RWPE2 (cell line): ENCODE results near the gene HLTF.

ENCODE experiments used
- ATAC-seq: fragments of 200-7000 bp; cut with Tn5 transposase; 3 replicates; pipeline ENCODE4 v1.9.1; 2021; ENCODE audit warnings: low read depth
- DNase-seq: peaks from one replicate; pipeline ENCODE4 v3.0.0-alpha.2; 2020; ENCODE audit warnings: low spot score
- H3K27ac ChIP-seq: fragments of 450-650 bp; 2 replicates; pipeline ENCODE4 v1.5.1; 2017; ENCODE audit warnings: mild to moderate bottlenecking; ENCODE audit not compliant: poor library complexity, severe bottlenecking
- H3K27me3 ChIP-seq: fragments of 250-450 bp; sonication (Bioruptor Pico); 2 replicates; pipeline ENCODE4 v1.5.1; 2021; ENCODE audit warnings: mild to moderate bottlenecking, moderate library complexity; ENCODE audit not compliant: insufficient read depth, poor library complexity, severe bottlenecking
- H3K36me3 ChIP-seq: fragments of 250-450 bp; sonication (Bioruptor Pico); 2 replicates; pipeline ENCODE4 v1.5.1; 2020; ENCODE audit warnings: low read depth, mild to moderate bottlenecking, moderate library complexity
- H3K4me1 ChIP-seq: fragments of 250-450 bp; sonication (Bioruptor Pico); 2 replicates; pipeline ENCODE4 v1.5.1; 2021; ENCODE audit warnings: mild to moderate bottlenecking, moderate library complexity; ENCODE audit not compliant: insufficient read depth, poor library complexity, severe bottlenecking
- H3K4me3 ChIP-seq: fragments of 250-450 bp; sonication (Bioruptor Pico); 2 replicates; pipeline ENCODE4 v1.5.1; 2021; ENCODE audit warnings: mild to moderate bottlenecking, moderate library complexity; ENCODE audit not compliant: severe bottlenecking
- H3K9me3 ChIP-seq: fragments of 250-450 bp; sonication (Bioruptor Pico); 2 replicates; pipeline ENCODE4 v1.5.1; 2021; ENCODE audit warnings: mild to moderate bottlenecking, moderate library complexity; ENCODE audit not compliant: severe bottlenecking
- TF ChIP-seq, protein P1 (sequence below): fragments of 450-650 bp; IDR thresholded peaks from one replicate; pipeline ENCODE4 v1.5.1; 2017; ENCODE audit warnings: mild to moderate bottlenecking, moderate library complexity; ENCODE audit not compliant: poor library complexity, severe bottlenecking

The HLTF gene

GRCh38 chr3:149080011-149080698 is 6.2 kb downstream of the HLTF start:
- no peak overlapping the region for H3K27ac ChIP-seq
- no peak for ATAC-seq
- TF ChIP-seq, protein P1, sequence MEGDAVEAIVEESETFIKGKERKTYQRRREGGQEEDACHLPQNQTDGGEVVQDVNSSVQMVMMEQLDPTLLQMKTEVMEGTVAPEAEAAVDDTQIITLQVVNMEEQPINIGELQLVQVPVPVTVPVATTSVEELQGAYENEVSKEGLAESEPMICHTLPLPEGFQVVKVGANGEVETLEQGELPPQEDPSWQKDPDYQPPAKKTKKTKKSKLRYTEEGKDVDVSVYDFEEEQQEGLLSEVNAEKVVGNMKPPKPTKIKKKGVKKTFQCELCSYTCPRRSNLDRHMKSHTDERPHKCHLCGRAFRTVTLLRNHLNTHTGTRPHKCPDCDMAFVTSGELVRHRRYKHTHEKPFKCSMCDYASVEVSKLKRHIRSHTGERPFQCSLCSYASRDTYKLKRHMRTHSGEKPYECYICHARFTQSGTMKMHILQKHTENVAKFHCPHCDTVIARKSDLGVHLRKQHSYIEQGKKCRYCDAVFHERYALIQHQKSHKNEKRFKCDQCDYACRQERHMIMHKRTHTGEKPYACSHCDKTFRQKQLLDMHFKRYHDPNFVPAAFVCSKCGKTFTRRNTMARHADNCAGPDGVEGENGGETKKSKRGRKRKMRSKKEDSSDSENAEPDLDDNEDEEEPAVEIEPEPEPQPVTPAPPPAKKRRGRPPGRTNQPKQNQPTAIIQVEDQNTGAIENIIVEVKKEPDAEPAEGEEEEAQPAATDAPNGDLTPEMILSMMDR, result no peak
- H3K27me3 ChIP-seq, result no peaks in the 10 kb centered on the region
- peaks cover 9% of the 10 kb centered on the region for H3K4me1 ChIP-seq
- DNase-seq, result no peak
- H3K4me3 ChIP-seq, result no peak overlapping the region
- no peaks in the 10 kb centered on the region for H3K9me3 ChIP-seq
- peaks cover 72% of the 10 kb centered on the region for H3K36me3 ChIP-seq

DNA sequence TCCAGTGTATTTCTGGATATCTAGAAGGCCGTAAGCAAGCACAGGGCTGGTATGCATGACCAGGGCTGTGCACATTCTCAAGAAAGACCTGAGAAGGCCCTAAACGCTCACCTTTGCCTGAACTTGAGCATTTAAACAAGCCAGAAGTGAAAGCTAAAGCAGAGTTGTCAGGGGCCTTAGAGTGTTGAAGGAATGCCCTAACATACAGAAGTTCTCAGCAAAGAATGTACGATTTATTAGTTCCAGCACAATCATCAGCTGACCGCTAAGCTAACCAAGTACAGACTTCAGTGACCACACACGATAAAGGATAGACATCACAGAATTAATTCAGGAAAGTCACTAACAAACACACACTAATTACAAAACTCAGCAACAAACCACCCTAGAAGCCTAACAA is 8.7 kb downstream of the HLTF start:
- Histone ChIP-seq H3K27me3 (no peaks in the 10 kb centered on the region), H3K27ac (no peak overlapping the region), H3K4me3 (no peak overlapping the region), H3K9me3 (no peaks in the 10 kb centered on the region), H3K36me3 (peaks cover 74% of the 10 kb centered on the region), H3K4me1 (peaks cover 9% of the 10 kb centered on the region)
- TF ChIP-seq, protein P1, result no peak
- DNase-seq, result no peak
- ATAC-seq, result no peak

DNA sequence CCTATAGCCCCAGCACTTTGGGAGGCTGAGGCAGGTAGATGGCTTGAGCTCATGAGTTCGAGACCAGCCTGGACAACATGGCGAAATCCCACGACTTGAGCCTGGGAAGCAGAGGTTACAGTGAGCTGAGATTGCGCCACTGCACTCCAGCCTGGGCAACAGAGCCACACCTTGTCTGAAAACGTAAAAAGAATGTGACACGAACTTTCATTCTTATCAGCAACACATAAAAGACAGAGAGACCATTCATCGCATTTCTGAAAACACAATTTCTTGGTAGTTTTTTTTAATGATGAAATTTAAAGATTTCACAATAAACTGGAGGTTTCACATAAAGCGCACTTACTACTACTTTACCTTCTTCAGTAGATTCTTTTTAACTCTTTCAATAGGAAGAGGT is 18.4 kb downstream of the HLTF start:
- DNase-seq (no peak), ATAC-seq (no peak)
- TF ChIP-seq, protein P1, result no peak
- no peaks in the 10 kb centered on the region for H3K4me1 ChIP-seq
- no peak overlapping the region for H3K4me3 ChIP-seq
- H3K36me3 ChIP-seq, result peaks cover 78% of the 10 kb centered on the region
- no peak overlapping the region for H3K27ac ChIP-seq
- H3K27me3 ChIP-seq, result no peaks in the 10 kb centered on the region
- H3K9me3 ChIP-seq, result no peaks in the 10 kb centered on the region

- H3K4me1 ChIP-seq, result no peaks in the 10 kb centered on the region
- H3K9me3 ChIP-seq, result no peaks in the 10 kb centered on the region
- H3K27me3 ChIP-seq, result no peaks in the 10 kb centered on the region
- H3K4me3 ChIP-seq, result no peak overlapping the region
- peaks cover 74% of the 10 kb centered on the region for H3K36me3 ChIP-seq
- ATAC-seq, result no peak
- no peak for DNase-seq
- no peak overlapping the region for H3K27ac ChIP-seq
- TF ChIP-seq, protein P1, result no peak
Measured at GRCh38 chr3:149061776-149062175, 24.6 kb downstream of the HLTF start.

DNA sequence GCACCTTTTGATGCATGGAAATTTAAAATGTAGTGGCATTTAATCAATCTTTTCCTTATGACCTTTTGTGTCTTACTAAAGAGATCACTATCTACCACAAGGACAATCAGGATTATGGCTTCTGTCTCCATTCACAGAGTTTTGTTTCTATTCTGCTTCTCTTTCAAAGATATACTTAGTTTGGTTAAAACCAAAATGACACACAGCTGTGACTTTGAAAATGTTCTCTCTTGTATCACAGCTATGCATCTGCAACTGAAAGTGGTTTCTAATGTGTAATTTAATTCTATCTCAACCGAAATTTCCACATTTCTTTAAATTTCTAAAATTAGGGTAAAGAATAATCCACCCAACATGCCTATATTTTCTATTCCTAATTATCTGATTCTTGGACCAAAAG is 27.7 kb downstream of the HLTF start:
- H3K36me3 ChIP-seq, result peaks cover 84% of the 10 kb centered on the region

More for the DNA sequence above, 27.7 kb downstream of the HLTF start:
- ATAC-seq, result no peak
- H3K4me1 ChIP-seq, result no peaks in the 10 kb centered on the region
- H3K4me3 ChIP-seq, result no peak overlapping the region
- H3K27me3 ChIP-seq, result no peaks in the 10 kb centered on the region
- TF ChIP-seq, protein P1, result no peak
- no peak for DNase-seq
- H3K27ac ChIP-seq, result no peak overlapping the region
- H3K9me3 ChIP-seq, result no peaks in the 10 kb centered on the region
